Stimulated activated CD8-positive, alpha-beta memory T cell treated with anti-CD3 and anti-CD28 coated beads, Interleukin-2, amount 100 ng/mL, for 48 hours (primary cell): ENCODE data around the gene PILRA.
A peak's percentile ranks its signal among the peaks of the same experiment; 100 is the strongest.
"Not testable (repeated sequence)": the region's sequence is repeated elsewhere in the genome, so short reads cannot be mapped to it uniquely, and the experiment has no call there.

Source experiments
- DNase-seq, 2 donors: peaks; one replicate each; pipeline ENCODE4 v3.0.0-alpha.2; 2020; ENCODE audit warnings: low read depth in 2 of 2

The PILRA gene

GRCh38 chr7:100373261-100373831, at the start of gene PILRA:
Gene PILRA, plus strand, starts transcription at chr7:100373487. Its CDS starts 170 bp downstream, at chr7:100373657.
- no peak for DNase-seq

GRCh38 chr7:100324194-100324593, 49.1 kb upstream of the PILRA start:
- DNase-seq, result not testable (repeated sequence)

- DNase-seq, result not testable (repeated sequence)
Measured at GRCh38 chr7:100325671-100326070, 47.6 kb upstream of the PILRA start.

- not testable (repeated sequence) for DNase-seq
Measured at GRCh38 chr7:100326914-100327313, 46.4 kb upstream of the PILRA start.

- peak; percentile 75 to 83 for DNase-seq
Measured at GRCh38 chr7:100335566-100336466, 37.5 kb upstream of the PILRA start.

GRCh38 chr7:100338083-100338696, 35.1 kb upstream of the PILRA start:
- DNase-seq, result not testable (repeated sequence)

GRCh38 chr7:100341286-100341685, 32.0 kb upstream of the PILRA start:
- DNase-seq, result not testable (repeated sequence)

GRCh38 chr7:100342765-100343164, 30.5 kb upstream of the PILRA start:
- no peak for DNase-seq

- not testable (repeated sequence) for DNase-seq
Measured at GRCh38 chr7:100344124-100344559, 29.1 kb upstream of the PILRA start.

GRCh38 chr7:100344560-100345287, 28.6 kb upstream of the PILRA start:
- peak; percentile 45 to 55 for DNase-seq

GRCh38 chr7:100345288-100345672, 28.0 kb upstream of the PILRA start:
- peak; percentile 40 to 60 for DNase-seq

GRCh38 chr7:100346921-100347320, 26.4 kb upstream of the PILRA start:
- no peak for DNase-seq

- DNase-seq, result no peak
Measured at GRCh38 chr7:100348805-100349204, 24.5 kb upstream of the PILRA start.

GRCh38 chr7:100349757-100350156, 23.5 kb upstream of the PILRA start:
- DNase-seq, result no peak

GRCh38 chr7:100351657-100352058, 21.6 kb upstream of the PILRA start:
- no peak for DNase-seq

GRCh38 chr7:100352230-100352781, 21.0 kb upstream of the PILRA start:
- DNase-seq, result not testable (repeated sequence)

- DNase-seq, result no peak
Measured at GRCh38 chr7:100352984-100353684, 20.2 kb upstream of the PILRA start.

- DNase-seq, result no peak
Measured at GRCh38 chr7:100353685-100354330, 19.5 kb upstream of the PILRA start.

GRCh38 chr7:100356416-100357068, 16.7 kb upstream of the PILRA start:
- no peak for DNase-seq

- DNase-seq, result no peak
Measured at GRCh38 chr7:100357131-100357561, 16.1 kb upstream of the PILRA start.
